ENCODE data around the gene CPA5.
A peak's percentile ranks its signal among the peaks of the same experiment; 100 is the strongest.

CPA5 gene

GRCh38 chr7:130387628-130388403, 43.2 kb downstream of the CPA5 start:
- no peak overlapping the region for H3K4me3 Mint-ChIP-seq
- H3K9me3 Mint-ChIP-seq, result no peaks in the 10 kb centered on the region
- H3K36me3 Mint-ChIP-seq (ENCODE audit: low read depth), result no peaks in the 10 kb centered on the region
- H3K27ac Mint-ChIP-seq, result no peak overlapping the region
- H3K4me1 Mint-ChIP-seq (ENCODE audit: low read depth), result peaks cover 1% of the 10 kb centered on the region
- H3K27me3 Mint-ChIP-seq, result no peaks in the 10 kb centered on the region

GRCh38 chr7:130388671-130389070, 44.1 kb downstream of the CPA5 start:
- H3K36me3 Mint-ChIP-seq (ENCODE audit: low read depth), result no peaks in the 10 kb centered on the region
- no peak overlapping the region for H3K4me3 Mint-ChIP-seq
- H3K27me3 Mint-ChIP-seq, result no peaks in the 10 kb centered on the region
- H3K27ac Mint-ChIP-seq, result no peak overlapping the region
- no peaks in the 10 kb centered on the region for H3K9me3 Mint-ChIP-seq
- peaks cover 10% of the 10 kb centered on the region for H3K4me1 Mint-ChIP-seq (ENCODE audit: low read depth)

- no peak overlapping the region for H3K27ac Mint-ChIP-seq
- peaks cover 26% of the 10 kb centered on the region for H3K4me1 Mint-ChIP-seq (ENCODE audit: low read depth)
Measured at GRCh38 chr7:130390486-130390885, 45.9 kb downstream of the CPA5 start.

GRCh38 chr7:130393101-130393561, 48.5 kb downstream of the CPA5 start:
- Mint-ChIP-seq H3K27me3 (no peaks in the 10 kb centered on the region), H3K27ac (no peak overlapping the region), H3K4me3 (no peak overlapping the region), H3K4me1 (ENCODE audit: low read depth) (peaks cover 26% of the 10 kb centered on the region), H3K36me3 (ENCODE audit: low read depth) (peaks cover 4% of the 10 kb centered on the region), H3K9me3 (no peaks in the 10 kb centered on the region)

More at GRCh38 chr7:130390486-130390885, 45.9 kb downstream of the CPA5 start:
- no peaks in the 10 kb centered on the region for H3K36me3 Mint-ChIP-seq (ENCODE audit: low read depth)
- H3K9me3 Mint-ChIP-seq, result no peaks in the 10 kb centered on the region
- no peak overlapping the region for H3K4me3 Mint-ChIP-seq
- no peaks in the 10 kb centered on the region for H3K27me3 Mint-ChIP-seq

GRCh38 chr7:130393841-130394411, 49.3 kb downstream of the CPA5 start:
- peaks cover 4% of the 10 kb centered on the region for H3K36me3 Mint-ChIP-seq (ENCODE audit: low read depth)
- H3K4me3 Mint-ChIP-seq, result peak overlapping the region; percentile 66
- H3K27ac Mint-ChIP-seq, result peak overlapping the region; percentile 86
- no peaks in the 10 kb centered on the region for H3K9me3 Mint-ChIP-seq
- H3K27me3 Mint-ChIP-seq, result no peaks in the 10 kb centered on the region
- peaks cover 26% of the 10 kb centered on the region for H3K4me1 Mint-ChIP-seq (ENCODE audit: low read depth)

- Mint-ChIP-seq H3K9me3 (no peaks in the 10 kb centered on the region), H3K4me1 (ENCODE audit: low read depth) (peaks cover 26% of the 10 kb centered on the region), H3K27ac (peak overlapping the region; percentile 86), H3K36me3 (ENCODE audit: low read depth) (peaks cover 4% of the 10 kb centered on the region), H3K4me3 (peak overlapping the region; percentile 66), H3K27me3 (no peaks in the 10 kb centered on the region)
Measured at GRCh38 chr7:130394421-130395195, 50.0 kb downstream of the CPA5 start.

GRCh38 chr7:130395421-130395820, 50.8 kb downstream of the CPA5 start:
- H3K9me3 Mint-ChIP-seq, result no peaks in the 10 kb centered on the region
- no peak overlapping the region for H3K4me3 Mint-ChIP-seq
- no peak overlapping the region for H3K27ac Mint-ChIP-seq
- no peaks in the 10 kb centered on the region for H3K27me3 Mint-ChIP-seq
- peaks cover 26% of the 10 kb centered on the region for H3K4me1 Mint-ChIP-seq (ENCODE audit: low read depth)
- peaks cover 9% of the 10 kb centered on the region for H3K36me3 Mint-ChIP-seq (ENCODE audit: low read depth)

- H3K36me3 Mint-ChIP-seq (ENCODE audit: low read depth), result peaks cover 14% of the 10 kb centered on the region
- no peak overlapping the region for H3K4me3 Mint-ChIP-seq
Measured at GRCh38 chr7:130396109-130396508, 51.5 kb downstream of the CPA5 start.

GRCh38 chr7:130397051-130397757, 52.6 kb downstream of the CPA5 start:
- Mint-ChIP-seq H3K36me3 (ENCODE audit: low read depth) (peaks cover 17% of the 10 kb centered on the region), H3K4me1 (ENCODE audit: low read depth) (peaks cover 26% of the 10 kb centered on the region), H3K4me3 (no peak overlapping the region), H3K27ac (no peak overlapping the region), H3K27me3 (no peaks in the 10 kb centered on the region), H3K9me3 (no peaks in the 10 kb centered on the region)

More at GRCh38 chr7:130396109-130396508, 51.5 kb downstream of the CPA5 start:
- H3K27me3 Mint-ChIP-seq, result no peaks in the 10 kb centered on the region
- peaks cover 26% of the 10 kb centered on the region for H3K4me1 Mint-ChIP-seq (ENCODE audit: low read depth)
- no peak overlapping the region for H3K27ac Mint-ChIP-seq
- H3K9me3 Mint-ChIP-seq, result no peaks in the 10 kb centered on the region

GRCh38 chr7:130397758-130398073, 53.1 kb downstream of the CPA5 start:
- no peaks in the 10 kb centered on the region for H3K9me3 Mint-ChIP-seq
- peaks cover 26% of the 10 kb centered on the region for H3K4me1 Mint-ChIP-seq (ENCODE audit: low read depth)
- H3K36me3 Mint-ChIP-seq (ENCODE audit: low read depth), result peaks cover 22% of the 10 kb centered on the region
- no peaks in the 10 kb centered on the region for H3K27me3 Mint-ChIP-seq
- H3K4me3 Mint-ChIP-seq, result no peak overlapping the region
- H3K27ac Mint-ChIP-seq, result no peak overlapping the region

GRCh38 chr7:130398526-130399090, 54.0 kb downstream of the CPA5 start:
- H3K27ac Mint-ChIP-seq, result no peak overlapping the region
- H3K4me3 Mint-ChIP-seq, result no peak overlapping the region
- no peaks in the 10 kb centered on the region for H3K9me3 Mint-ChIP-seq
- H3K27me3 Mint-ChIP-seq, result no peaks in the 10 kb centered on the region
- H3K36me3 Mint-ChIP-seq (ENCODE audit: low read depth), result peaks cover 29% of the 10 kb centered on the region
- H3K4me1 Mint-ChIP-seq (ENCODE audit: low read depth), result peaks cover 17% of the 10 kb centered on the region

GRCh38 chr7:130400120-130400572, 55.5 kb downstream of the CPA5 start:
- Mint-ChIP-seq H3K4me1 (ENCODE audit: low read depth) (peaks cover 3% of the 10 kb centered on the region), H3K9me3 (no peaks in the 10 kb centered on the region), H3K36me3 (ENCODE audit: low read depth) (peaks cover 29% of the 10 kb centered on the region), H3K27ac (no peak overlapping the region), H3K4me3 (no peak overlapping the region), H3K27me3 (no peaks in the 10 kb centered on the region)

GRCh38 chr7:130401101-130401500, 56.5 kb downstream of the CPA5 start:
- H3K4me1 Mint-ChIP-seq (ENCODE audit: low read depth), result no peaks in the 10 kb centered on the region
- no peak overlapping the region for H3K4me3 Mint-ChIP-seq

GRCh38 chr7:130401578-130401977, 57.0 kb downstream of the CPA5 start:
- H3K9me3 Mint-ChIP-seq, result no peaks in the 10 kb centered on the region
- H3K27ac Mint-ChIP-seq, result no peak overlapping the region
- no peaks in the 10 kb centered on the region for H3K27me3 Mint-ChIP-seq
- peaks cover 29% of the 10 kb centered on the region for H3K36me3 Mint-ChIP-seq (ENCODE audit: low read depth)
- no peaks in the 10 kb centered on the region for H3K4me1 Mint-ChIP-seq (ENCODE audit: low read depth)
- H3K4me3 Mint-ChIP-seq, result no peak overlapping the region

More at GRCh38 chr7:130401101-130401500, 56.5 kb downstream of the CPA5 start:
- no peaks in the 10 kb centered on the region for H3K9me3 Mint-ChIP-seq
- peaks cover 29% of the 10 kb centered on the region for H3K36me3 Mint-ChIP-seq (ENCODE audit: low read depth)
- H3K27ac Mint-ChIP-seq, result no peak overlapping the region
- no peaks in the 10 kb centered on the region for H3K27me3 Mint-ChIP-seq
